Measurements from ENCODE around the gene TOMT. TPM values are rescaled to one million over a fixed set of nuclear protein-coding genes. Genes with fewer than 3 reads are reported as not detected.

Gene TOMT
- total and polyA plus RNA-seq, 11 donors: 0.23 TPM; not detected in 10

DNA sequence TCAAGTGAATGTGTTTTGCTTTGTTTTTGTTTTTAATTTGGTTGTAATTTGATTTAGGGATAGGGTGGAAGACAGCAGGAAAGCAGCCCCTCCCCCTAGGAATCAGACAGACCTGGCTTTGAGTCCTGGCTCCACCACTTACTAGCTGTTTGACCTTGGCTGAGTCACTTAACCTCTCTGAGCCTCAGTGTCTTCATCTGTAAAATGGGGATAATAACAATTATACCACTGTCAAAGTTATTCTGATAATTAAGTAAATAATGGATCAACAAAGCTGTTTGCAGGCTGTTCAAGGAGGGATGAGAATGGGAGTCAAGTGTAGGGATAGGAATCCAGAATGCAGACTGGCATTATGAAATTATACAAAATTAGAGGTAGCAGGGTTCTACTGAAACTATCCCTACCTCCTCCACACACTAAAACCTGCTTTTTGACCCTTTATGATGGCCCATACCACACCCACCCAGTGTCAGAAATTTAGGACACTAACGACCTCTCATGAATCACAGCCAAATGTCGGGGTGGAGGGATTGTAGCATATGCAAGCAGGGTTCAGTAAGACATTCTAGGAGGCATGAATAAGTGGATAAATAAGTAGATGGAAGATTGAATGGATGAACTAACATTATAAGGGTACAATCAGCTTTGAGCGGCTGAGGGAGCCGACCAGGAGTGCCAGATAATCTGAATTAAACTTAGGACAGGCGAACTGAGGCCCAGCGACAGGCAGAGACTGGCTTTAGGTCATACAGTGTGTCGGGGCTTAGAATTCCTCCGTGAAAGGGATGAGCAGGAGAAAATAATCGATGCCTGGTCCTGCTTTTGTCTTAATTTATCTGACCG, 5.8 kb downstream of the TOMT start:
- no peak for TF ChIP-seq POLR2A (IDR thresholded peaks at IDR 0.05)
- DNase-seq (no peak), ATAC-seq (peak in 1 of 4 donors; percentile 4)
- intact Hi-C loops (cut with DNase I): loop anchor here in 7 of 10 donors (1.0 to 10.0 kb wide), 8 partner anchors 8 to 323 kb away; partner anchors contain the start of genes LAMTOR1 (in 4 of the 7), LRRC51 (in 3 of the 7), NUMA1 (in 3 of the 7) and CLPB (in 1 of the 7)
- Histone ChIP-seq H3K4me1 (peaks cover 0 to 19% (median 11%) of the 10 kb centered on the region in 12 donors), H3K27me3 (no peaks in the 10 kb centered on the region), H3K9me3 (no peaks in the 10 kb centered on the region), H3K4me3 (peak overlapping the region; percentile 15 to 78 (median 70)), H3K36me3 (peaks cover 0 to 13% (median 0%) of the 10 kb centered on the region in 9 donors), H3K27ac (peak overlapping the region; percentile 91 to 100 (median 98))
- WGBS, 4 donors: 1 to 3% (median 2%) methylated on average over 10 of the region's 10 CpGs

DNA sequence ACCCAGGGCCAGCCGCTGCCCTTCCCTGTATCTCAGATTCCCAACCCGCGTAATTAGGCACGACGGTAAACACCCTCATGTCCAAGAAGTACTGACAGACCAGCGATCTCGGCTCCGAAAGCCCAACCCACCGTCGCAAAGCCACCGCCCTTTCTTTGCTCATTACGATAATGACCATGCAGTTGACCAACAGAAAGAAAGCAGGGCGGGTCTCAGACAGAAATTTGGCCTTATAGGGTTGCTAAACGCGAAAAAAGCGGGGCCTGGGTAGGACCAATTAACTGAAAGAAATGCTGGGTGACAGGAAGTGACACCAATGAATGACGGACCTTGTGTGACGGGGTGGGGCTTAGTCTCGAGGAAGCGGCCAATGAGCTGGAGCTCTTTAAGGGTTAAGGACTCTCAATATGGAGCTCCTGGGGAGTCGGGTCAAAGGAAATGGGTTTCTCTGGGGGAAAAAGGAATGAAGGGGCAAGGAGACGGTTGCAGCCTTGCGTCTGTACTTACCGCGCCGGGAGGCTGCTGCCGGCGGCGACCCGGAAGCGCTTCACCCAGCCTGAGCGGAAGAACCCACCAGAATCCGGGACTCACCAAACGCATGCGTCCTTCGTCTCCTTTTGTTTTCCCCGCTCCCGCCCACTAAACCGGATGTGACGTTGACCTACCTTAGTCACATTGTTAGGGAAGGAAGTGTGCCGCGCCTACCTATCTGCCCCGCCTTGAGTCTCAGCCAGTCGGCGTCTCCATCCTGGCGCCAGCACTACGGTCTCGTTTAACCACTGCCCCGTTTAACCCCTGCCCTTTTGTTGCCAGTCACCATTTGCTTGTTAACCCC, 6.6 kb downstream of the TOMT start, which contains the start of gene ANAPC15:
ANAPC15 (minus strand) TSS at position 553 of the 835 bp plus-strand sequence. CDS start 1,419 bp downstream, outside the sequence.
- intact Hi-C loops (cut with DNase I): loop anchor here in 7 of 10 donors (1.0 to 10.0 kb wide), 8 partner anchors 9 to 322 kb away; partner anchors contain the start of genes LAMTOR1 (in 4 of the 7), LRRC51 (in 3 of the 7), NUMA1 (in 3 of the 7) and CLPB (in 1 of the 7)
- Histone ChIP-seq H3K36me3 (peaks cover 0 to 13% (median 0%) of the 10 kb centered on the region in 9 donors), H3K27ac (peak within 1 kb of the TSS; percentile 91 to 100 (median 98)), H3K9me3 (no peaks in the 10 kb centered on the region), H3K4me3 (peak within 1 kb of the TSS; percentile 47 to 78 (median 70)), H3K27me3 (no peaks in the 10 kb centered on the region), H3K4me1 (peaks cover 0 to 19% (median 11%) of the 10 kb centered on the region in 12 donors)
- WGBS, 4 donors: 0 to 1% (median 0%) methylated on average over 49 of the region's 49 CpGs
- DNase-seq (peak; percentile 97 to 99 (median 99)), ATAC-seq (peak; percentile 94 to 96 (median 95))
- TF ChIP-seq, protein P1, sequence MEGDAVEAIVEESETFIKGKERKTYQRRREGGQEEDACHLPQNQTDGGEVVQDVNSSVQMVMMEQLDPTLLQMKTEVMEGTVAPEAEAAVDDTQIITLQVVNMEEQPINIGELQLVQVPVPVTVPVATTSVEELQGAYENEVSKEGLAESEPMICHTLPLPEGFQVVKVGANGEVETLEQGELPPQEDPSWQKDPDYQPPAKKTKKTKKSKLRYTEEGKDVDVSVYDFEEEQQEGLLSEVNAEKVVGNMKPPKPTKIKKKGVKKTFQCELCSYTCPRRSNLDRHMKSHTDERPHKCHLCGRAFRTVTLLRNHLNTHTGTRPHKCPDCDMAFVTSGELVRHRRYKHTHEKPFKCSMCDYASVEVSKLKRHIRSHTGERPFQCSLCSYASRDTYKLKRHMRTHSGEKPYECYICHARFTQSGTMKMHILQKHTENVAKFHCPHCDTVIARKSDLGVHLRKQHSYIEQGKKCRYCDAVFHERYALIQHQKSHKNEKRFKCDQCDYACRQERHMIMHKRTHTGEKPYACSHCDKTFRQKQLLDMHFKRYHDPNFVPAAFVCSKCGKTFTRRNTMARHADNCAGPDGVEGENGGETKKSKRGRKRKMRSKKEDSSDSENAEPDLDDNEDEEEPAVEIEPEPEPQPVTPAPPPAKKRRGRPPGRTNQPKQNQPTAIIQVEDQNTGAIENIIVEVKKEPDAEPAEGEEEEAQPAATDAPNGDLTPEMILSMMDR (IDR thresholded peaks at IDR 0.05): peak in 1 of 12 donors; percentile 16
- peak; percentile 87 to 98 for TF ChIP-seq POLR2A (IDR thresholded peaks at IDR 0.05)

DNA sequence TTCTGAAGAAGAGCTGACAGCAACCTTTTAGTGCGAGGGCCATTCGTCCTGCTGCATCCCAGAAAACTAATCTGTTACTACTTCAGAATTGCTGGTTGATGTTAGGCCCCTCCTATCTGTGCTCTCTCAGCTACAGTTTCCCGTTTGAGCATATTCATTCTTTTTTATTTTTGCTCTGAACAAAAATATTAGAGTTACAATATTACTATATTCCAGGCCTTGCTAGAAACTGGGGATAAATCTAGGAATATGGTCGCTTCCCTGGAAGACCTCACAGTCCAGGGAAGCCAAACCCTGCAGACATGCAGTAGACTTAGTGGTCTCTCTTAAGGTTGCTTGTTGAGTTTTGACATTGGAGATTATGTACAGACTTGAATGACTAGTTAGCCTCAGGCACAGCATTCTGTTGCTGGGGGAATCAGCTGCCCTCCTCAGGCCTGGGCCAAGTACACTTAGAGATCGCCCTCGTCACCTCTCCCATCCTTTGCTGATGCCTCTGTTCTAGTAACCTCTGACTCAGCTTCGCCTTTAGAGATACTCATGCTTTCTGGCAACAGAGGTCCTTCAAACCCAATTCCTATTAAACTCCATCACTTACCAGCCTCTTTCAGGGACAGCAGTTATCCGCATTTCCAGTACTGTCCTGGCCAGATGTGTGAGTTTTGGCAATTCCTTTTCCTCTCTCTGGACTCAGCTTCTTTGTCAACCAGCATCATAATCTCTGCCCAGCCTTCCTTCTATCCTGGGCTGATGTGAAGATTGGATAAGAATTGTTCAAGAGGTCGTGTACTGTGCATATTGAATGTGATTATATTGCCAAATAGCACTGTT, 7.5 kb downstream of the TOMT start:
- Histone ChIP-seq H3K4me3 (peak overlapping the region; percentile 47 to 78 (median 70)), H3K27me3 (peaks cover 0 to 6% (median 0%) of the 10 kb centered on the region in 9 donors), H3K4me1 (peaks cover 0 to 19% (median 11%) of the 10 kb centered on the region in 12 donors), H3K36me3 (peaks cover 0 to 13% (median 0%) of the 10 kb centered on the region in 9 donors), H3K27ac (peak overlapping the region; percentile 91 to 100 (median 98)), H3K9me3 (no peaks in the 10 kb centered on the region)
- no peak for DNase-seq
- ATAC-seq: no peak
- WGBS, 4 donors: 64 to 67% (median 66%) methylated on average over 9 of the region's 9 CpGs
- TF ChIP-seq, protein P1 (IDR thresholded peaks at IDR 0.05): peak in 1 of 12 donors; percentile 3
- no peak for TF ChIP-seq POLR2A (IDR thresholded peaks at IDR 0.05)
- intact Hi-C loops (cut with DNase I): loop anchor here in 7 of 10 donors (1.0 to 10.0 kb wide), 8 partner anchors 10 to 322 kb away; partner anchors contain the start of genes LAMTOR1 (in 4 of the 7), LRRC51 (in 3 of the 7), NUMA1 (in 3 of the 7) and CLPB (in 1 of the 7)

All from heart left ventricle (tissue), 16 donors.